ENCODE results near the gene USP12. TPM values are rescaled to one million over a fixed set of nuclear protein-coding genes. Genes with fewer than 3 reads are reported as not detected.

The USP12 gene
- total RNA-seq, 2 donors from 2014 or later: 11.6 to 23.0 TPM

- H3K36me3 ChIP-seq: no peaks in the 10 kb centered on the region
- no peak for DNase-seq (ENCODE audit: low spot score)
- H3K9me3 ChIP-seq: no peaks in the 10 kb centered on the region
- no peak overlapping the region for H3K4me3 ChIP-seq
- no peaks in the 10 kb centered on the region for H3K27me3 ChIP-seq
- no peaks in the 10 kb centered on the region for H3K4me1 ChIP-seq
- H3K27ac ChIP-seq: no peak overlapping the region
- no peak for TF ChIP-seq CTCF (IDR thresholded peaks at IDR 0.05)
Observed at GRCh38 chr13:27083183-27083582, 88.4 kb downstream of the USP12 start.

GRCh38 chr13:27081893-27082679 is 89.5 kb downstream of the USP12 start:
- no peak for TF ChIP-seq CTCF (IDR thresholded peaks at IDR 0.05)
- H3K4me3 ChIP-seq: no peak overlapping the region
- H3K4me1 ChIP-seq: peaks cover 0 to 10% of the 10 kb centered on the region in 2 donors
- no peak for DNase-seq (ENCODE audit: low spot score)
- H3K27me3 ChIP-seq: no peaks in the 10 kb centered on the region
- no peak overlapping the region for H3K27ac ChIP-seq
- H3K9me3 ChIP-seq: no peaks in the 10 kb centered on the region
- H3K36me3 ChIP-seq: no peaks in the 10 kb centered on the region

- no peak for DNase-seq (ENCODE audit: low spot score)
- peaks cover 0 to 17% of the 10 kb centered on the region in 2 donors for H3K4me1 ChIP-seq
- no peak for TF ChIP-seq CTCF (IDR thresholded peaks at IDR 0.05)
- H3K36me3 ChIP-seq: no peaks in the 10 kb centered on the region
- H3K4me3 ChIP-seq: no peak overlapping the region
- H3K27ac ChIP-seq: no peak overlapping the region
- no peaks in the 10 kb centered on the region for H3K27me3 ChIP-seq
- H3K9me3 ChIP-seq: no peaks in the 10 kb centered on the region
Observed at GRCh38 chr13:27080018-27080948, 91.3 kb downstream of the USP12 start.

GRCh38 chr13:27079421-27079958 is 92.1 kb downstream of the USP12 start:
- Histone ChIP-seq H3K27ac (no peak overlapping the region), H3K36me3 (no peaks in the 10 kb centered on the region), H3K27me3 (no peaks in the 10 kb centered on the region), H3K9me3 (no peaks in the 10 kb centered on the region), H3K4me1 (peaks cover 0 to 17% of the 10 kb centered on the region in 2 donors), H3K4me3 (no peak overlapping the region)
- no peak for DNase-seq (ENCODE audit: low spot score)
- TF ChIP-seq CTCF (IDR thresholded peaks at IDR 0.05): no peak

- peaks cover 0 to 17% of the 10 kb centered on the region in 2 donors for H3K4me1 ChIP-seq
- H3K27ac ChIP-seq: no peak overlapping the region
- H3K36me3 ChIP-seq: no peaks in the 10 kb centered on the region
- no peaks in the 10 kb centered on the region for H3K9me3 ChIP-seq
- DNase-seq (ENCODE audit: low spot score): no peak
- no peaks in the 10 kb centered on the region for H3K27me3 ChIP-seq
- TF ChIP-seq CTCF (IDR thresholded peaks at IDR 0.05): no peak
- no peak overlapping the region for H3K4me3 ChIP-seq
Observed at GRCh38 chr13:27077451-27077850, 94.2 kb downstream of the USP12 start.
